HG03159 (cell line): Measurements from ENCODE around the gene SEMA5A.

Experiments used
- ATAC-seq: cut with Tn5 transposase; IDR thresholded peaks from one replicate; pipeline ENCODE4 v1.9.1; 2021; ENCODE audit warnings: mild to moderate bottlenecking, moderate library complexity; ENCODE audit not compliant: unreplicated experiment

SEMA5A gene

DNA sequence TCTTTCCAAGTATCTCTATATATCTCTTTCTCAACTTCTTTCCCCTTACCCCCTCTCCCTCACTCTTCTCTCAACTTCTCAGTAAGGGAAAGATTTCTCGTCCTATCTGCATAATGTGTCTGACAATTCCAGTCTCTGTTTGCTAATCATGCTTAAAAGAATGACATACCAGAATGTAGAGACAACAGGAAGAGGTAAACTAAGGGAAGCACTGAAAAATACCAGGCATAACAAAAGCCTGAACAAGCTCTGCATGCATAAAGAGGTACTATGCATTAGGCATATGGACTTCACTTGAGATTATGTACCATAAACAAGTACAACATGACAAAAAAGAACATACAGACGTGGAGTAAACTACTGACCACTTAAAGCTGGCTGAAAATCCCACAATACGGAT lies 62.6 kb downstream of the SEMA5A start:
- no peak for ATAC-seq

- ATAC-seq = no peak
Measured at GRCh38 chr5:9482381-9482780, 63.5 kb downstream of the SEMA5A start.

DNA sequence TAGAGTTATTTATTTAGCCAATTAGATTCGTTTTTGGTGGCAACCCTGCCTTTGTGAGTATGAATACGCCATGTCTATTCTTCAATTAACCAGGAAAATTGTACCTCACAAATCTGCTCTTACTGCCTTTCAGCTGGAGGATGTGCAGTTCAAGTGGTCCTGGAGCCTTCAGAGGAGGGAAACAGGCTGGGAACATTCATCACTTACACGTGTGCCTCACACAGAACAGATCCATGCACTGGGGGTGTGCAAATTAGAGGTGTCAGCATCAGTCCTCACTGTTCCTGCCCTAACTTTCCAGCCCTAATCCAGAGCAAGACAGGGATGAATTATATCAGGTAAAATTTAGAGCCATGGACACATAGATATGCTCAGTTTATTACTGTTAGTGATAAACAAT lies 65.4 kb downstream of the SEMA5A start:
- no peak for ATAC-seq

GRCh38 chr5:9479990-9480389 lies 65.9 kb downstream of the SEMA5A start:
- ATAC-seq = no peak

- no peak for ATAC-seq
Measured at GRCh38 chr5:9479361-9479760, 66.5 kb downstream of the SEMA5A start.

GRCh38 chr5:9477537-9477936 lies 68.3 kb downstream of the SEMA5A start:
- no peak for ATAC-seq

GRCh38 chr5:9474219-9475002 lies 71.5 kb downstream of the SEMA5A start:
- ATAC-seq = no peak

GRCh38 chr5:9473624-9474023 lies 72.3 kb downstream of the SEMA5A start:
- no peak for ATAC-seq

DNA sequence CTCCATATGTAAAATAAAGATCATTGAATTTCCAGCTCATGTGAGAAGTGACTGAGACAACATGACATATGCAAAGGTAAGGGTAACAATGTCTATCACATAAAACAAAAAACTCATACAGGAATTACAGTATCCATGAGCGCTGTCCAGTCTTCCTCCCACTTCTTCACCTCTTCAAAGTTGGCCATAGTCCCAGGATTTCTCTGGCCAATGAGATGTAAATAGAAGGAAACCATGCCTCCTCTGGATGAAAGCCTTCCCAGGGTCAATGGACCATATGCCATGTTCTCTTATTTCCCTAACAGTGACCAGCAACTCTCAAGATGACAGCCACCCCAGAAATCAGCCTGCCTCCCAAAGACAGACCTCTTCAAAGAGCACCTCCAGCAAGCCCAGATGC lies 75.5 kb downstream of the SEMA5A start:
- ATAC-seq = no peak

DNA sequence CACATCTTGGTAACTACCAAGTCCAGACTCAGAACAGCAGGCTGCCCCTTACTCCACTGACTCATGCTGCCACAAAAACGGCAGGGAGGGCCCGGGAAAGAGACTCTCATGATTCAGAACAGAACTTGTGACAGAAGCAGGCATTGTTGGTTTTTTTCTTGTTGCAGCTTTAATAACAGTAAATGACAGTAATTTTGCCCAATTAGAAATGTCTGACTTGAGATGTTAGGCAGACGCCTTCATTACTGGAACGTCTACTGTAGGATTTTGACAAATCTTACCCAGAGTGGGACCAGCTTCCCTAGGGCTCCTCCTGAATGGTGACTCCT lies 77.9 kb downstream of the SEMA5A start:
- ATAC-seq = no peak

DNA sequence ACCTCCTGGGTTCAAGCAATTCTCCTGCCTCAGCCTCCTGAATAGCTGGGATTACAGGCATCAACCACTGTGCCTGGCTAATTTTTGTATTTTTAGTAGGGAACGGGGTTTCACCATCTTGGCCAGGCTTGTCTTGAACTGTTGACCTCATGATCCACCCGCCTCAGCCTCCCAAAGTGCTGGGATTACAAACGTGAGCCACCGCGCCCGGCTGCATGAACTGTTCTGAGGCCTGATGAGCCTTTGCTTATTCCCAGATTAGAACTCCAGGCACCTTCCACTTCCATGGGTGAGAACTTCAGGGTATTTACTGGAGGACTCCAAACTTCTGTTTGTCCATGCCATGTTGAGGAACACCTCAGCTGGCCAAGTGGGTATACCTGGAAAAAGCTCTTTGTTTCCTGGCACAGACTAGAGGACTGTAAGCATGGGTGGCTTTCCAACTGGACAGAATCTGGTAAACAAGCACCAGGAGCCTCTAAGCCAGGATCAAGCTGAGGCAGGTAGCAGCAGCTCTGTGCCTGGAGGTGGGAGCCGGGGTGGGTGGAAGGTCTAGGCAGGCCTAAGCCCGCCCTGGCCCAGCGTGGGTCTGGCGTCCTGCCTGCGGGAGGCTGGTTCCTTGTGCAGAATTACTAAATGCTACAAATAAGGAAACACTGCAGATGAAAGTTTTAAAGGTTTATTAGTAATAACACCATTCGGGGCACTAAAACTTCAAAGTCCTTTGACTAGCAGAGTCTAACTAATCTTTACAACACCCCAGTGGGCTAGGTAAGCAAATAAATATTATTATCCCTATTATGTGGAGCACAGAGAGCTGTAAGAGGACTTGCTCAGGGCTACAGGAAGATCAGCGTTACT lies 78.4 kb downstream of the SEMA5A start:
- no peak for ATAC-seq

DNA sequence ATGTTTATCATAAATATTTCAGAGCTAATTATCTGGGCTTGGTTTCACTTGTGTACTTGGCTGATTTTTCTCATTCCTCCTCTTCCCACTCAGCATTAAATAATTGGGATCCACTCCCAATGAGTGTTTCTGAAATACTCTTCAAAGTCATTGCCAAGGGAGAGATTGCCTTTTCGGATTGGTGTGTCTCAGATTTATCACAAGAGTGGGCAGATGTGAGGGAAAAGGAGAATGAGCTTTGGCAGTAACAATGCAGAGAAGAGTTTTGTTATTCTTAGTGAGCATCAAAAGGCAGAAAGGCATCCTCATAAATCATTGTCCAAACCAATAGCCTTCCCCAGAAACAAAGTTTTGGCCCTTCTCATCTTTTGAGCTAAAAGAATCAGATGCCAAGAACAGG lies 79.2 kb downstream of the SEMA5A start:
- ATAC-seq = no peak

- no peak for ATAC-seq
Measured at GRCh38 chr5:9464478-9464877, 81.4 kb downstream of the SEMA5A start.

GRCh38 chr5:9462109-9462508 lies 83.8 kb downstream of the SEMA5A start:
- ATAC-seq = no peak

- ATAC-seq = no peak
Measured at GRCh38 chr5:9460885-9461645, 84.8 kb downstream of the SEMA5A start.

- no peak for ATAC-seq
Measured at GRCh38 chr5:9456435-9457042, 89.3 kb downstream of the SEMA5A start.

DNA sequence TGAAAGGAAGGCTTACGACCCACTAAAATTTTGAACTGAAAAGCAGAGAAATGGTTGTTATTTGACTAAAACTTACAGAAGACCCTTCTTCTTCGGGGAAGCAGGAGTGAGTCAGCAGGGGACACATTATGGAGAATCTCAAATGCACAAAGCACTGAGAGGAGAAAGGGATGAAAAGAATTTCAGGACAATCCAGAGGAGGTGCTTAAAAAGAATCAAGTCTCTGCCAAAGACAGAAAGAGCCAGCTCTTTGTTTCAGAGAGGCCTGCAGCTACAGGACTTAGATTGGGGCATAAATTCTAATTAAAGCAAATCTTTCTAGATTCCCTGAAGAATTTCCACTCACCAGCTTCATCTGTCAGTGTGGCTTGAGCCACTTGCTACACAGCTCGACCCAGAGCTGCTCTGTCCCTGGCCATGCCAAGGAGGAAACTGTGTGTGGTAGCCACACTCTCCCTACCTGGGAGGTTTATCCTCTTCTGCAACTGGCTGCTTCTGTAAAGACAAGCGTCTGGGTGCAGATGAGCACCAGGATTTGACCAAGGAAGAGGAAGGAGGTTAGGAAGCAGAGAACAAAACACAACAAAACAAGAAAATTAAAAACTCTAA lies 89.9 kb downstream of the SEMA5A start:
- no peak for ATAC-seq

- no peak for ATAC-seq
Measured at GRCh38 chr5:9454491-9454890, 91.4 kb downstream of the SEMA5A start.

DNA sequence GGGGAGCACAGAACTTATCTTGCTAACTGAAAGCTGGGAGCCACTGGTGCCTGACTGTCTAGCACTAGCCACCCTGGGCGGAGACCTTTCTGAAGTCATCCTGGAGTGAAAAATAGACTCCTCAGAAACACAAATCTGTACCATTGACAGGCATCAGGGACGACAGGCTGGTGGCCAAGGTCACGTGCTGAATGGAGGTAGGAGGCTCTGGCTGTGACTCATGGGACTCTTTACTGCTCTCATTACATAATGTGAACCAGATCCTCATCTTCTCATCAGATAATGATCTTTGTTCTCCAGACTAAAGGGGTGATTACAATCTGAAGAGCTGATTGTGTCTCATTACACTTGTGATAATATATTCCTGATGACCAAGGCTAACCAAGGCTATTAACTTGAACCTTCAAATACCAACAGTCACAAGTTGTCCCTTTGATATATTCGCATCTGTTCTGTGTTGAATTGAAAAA lies 91.8 kb downstream of the SEMA5A start:
- ATAC-seq = no peak

DNA sequence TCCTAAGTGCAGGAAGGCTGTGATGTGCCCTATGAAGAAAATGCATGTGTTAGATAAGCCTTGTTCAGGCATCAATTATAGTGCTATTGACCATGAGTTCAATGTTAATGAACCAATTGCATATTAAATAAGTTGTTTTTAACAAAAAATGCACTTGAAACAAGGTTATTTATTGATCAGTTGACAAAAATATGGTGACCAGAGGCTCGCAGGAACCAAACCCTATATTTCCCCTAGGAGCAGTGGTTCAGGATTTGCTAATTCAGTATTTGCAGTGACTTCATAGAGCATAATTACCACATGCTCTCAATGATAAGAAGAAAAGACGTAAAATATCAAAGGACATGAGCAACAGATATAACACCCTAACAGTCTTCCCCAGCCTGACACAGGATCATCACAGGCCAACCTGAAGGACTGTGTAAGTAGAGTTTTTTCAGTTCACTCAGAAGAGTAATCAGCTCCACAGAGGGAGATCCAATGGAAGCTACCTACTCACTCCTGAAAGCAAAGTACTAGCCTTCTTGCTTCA lies 92.3 kb downstream of the SEMA5A start:
- ATAC-seq = no peak
